Right lobe of liver (tissue), 6 donors: ENCODE results near the gene SIM1. TPM values are rescaled to one million over a fixed set of nuclear protein-coding genes. Genes with fewer than 3 reads are reported as not detected.

ENCODE experiments used
- ATAC-seq, 4 donors: fragments of 200-7000 bp; cut with Tn5 transposase; one replicate each; pipeline ENCODE4 v1.9.1; 2020; ENCODE audit warnings: mild to moderate bottlenecking in 4 of 4, moderate library complexity in 4 of 4
- DNase-seq, 3 donors: peaks; one replicate each; pipeline ENCODE4 v3.0.0-alpha.2; 2020
- H3K27ac ChIP-seq, 3 donors: fragments of 200-600 bp; one replicate each; pipeline ENCODE4 v1.8.0; 2022
- H3K27me3 ChIP-seq, 2 donors: fragments of 200-600 bp; one replicate each; pipeline ENCODE4 v1.8.0; 2022
- H3K36me3 ChIP-seq, 4 donors: fragments of 200-600 bp; sonication (generic) in 1 of 4; one replicate each; pipeline versions ENCODE4 v1.5.1 to v1.8.0; 2017 to 2022; ENCODE audit warnings: control low read depth in 1 of 4
- H3K4me1 ChIP-seq, 4 donors: fragments of 200-600 bp; sonication (generic) in 1 of 4; one replicate each; pipeline versions ENCODE4 v1.5.1 to v1.8.0; 2017 to 2022; ENCODE audit warnings: control low read depth in 1 of 4
- H3K4me3 ChIP-seq, 3 donors: fragments of 200-600 bp; one replicate each; pipeline ENCODE4 v1.8.0; 2022
- H3K9me3 ChIP-seq, 4 donors: fragments of 200-600 bp; sonication (generic) in 1 of 4; one replicate each; pipeline versions ENCODE4 v1.5.1 to v1.8.0; 2017 to 2022; ENCODE audit warnings: control low read depth in 1 of 4
- CTCF ChIP-seq, 4 donors: fragments of 200-600 bp in 3 of 4; fragments of 450-650 bp in 1 of 4; IDR thresholded peaks; one replicate each; pipeline versions ENCODE4 v1.5.1 to v1.8.0; 2016 to 2022; ENCODE audit warnings: antibody characterized with exemption in 4 of 4, mild to moderate bottlenecking in 2 of 4
- POLR2A ChIP-seq: fragments of 450-650 bp; IDR thresholded peaks from one replicate; pipeline ENCODE4 v1.6.1; 2017; ENCODE audit warnings: antibody characterized with exemption, mild to moderate bottlenecking
- WGBS: methylation state at CpG from one replicate; pipeline ENCODE4 v1.1.6; 2018; ENCODE audit warnings: low coverage, low lambda C conversion rate; ENCODE audit not compliant: insufficient coverage; ENCODE audit errors: missing lambda C conversion rate; 5-methylcytosine and 5-hydroxymethylcytosine counted together
- intact Hi-C, 2 donors: fragments of 100-400 bp; cut with DNase I; formaldehyde crosslinking; loops; one replicate each; pipeline versions ENCODE4 v1.11.2 to v1.14.1; 2022
- total RNA-seq, 6 experiments: library from RNA; depleted of rRNA in 2 of 6; stranded (reverse); fragments of >200 nt in 2 of 6; fragmentation: NEBNext Ultra II Directional in 3 of 6; extraction: Animal tissue kit (Norgen Biotek cat#: 25700) in 3 of 6; gene quantifications; one replicate each; pipeline versions ENCODE4 v1.1.0 to v1.2.4, GENCODE V29; 2016 to 2023
- donor health status: DM: no; HTN: yes; CAD: no.
- donor health status: DM: no; HTN: no; CAD: no.
- donor health status: DM: no; HTN: no; CAD: no.
- donor health status: DM: no; HTN: yes; CAD: no.
- donor health status: DM: no; HTN: yes; CAD: no.

Gene SIM1
- total RNA-seq, 6 experiments from 2014 or later, result 0.04 to 0.07 TPM; not detected in 4

GRCh38 chr6:100504786-100505737, 40.3 kb upstream of the SIM1 start:
- TF ChIP-seq POLR2A (no peak), CTCF (IDR thresholded peaks at IDR 0.05) (peak in 1 of 4 donors; percentile 9)
- DNase-seq (no peak), ATAC-seq (peak in 3 of 4 donors; percentile 52 to 57 (median 56))
- no peaks in the 10 kb centered on the region for H3K27me3 ChIP-seq
- peaks cover 0 to 20% (median 5%) of the 10 kb centered on the region in 4 donors for H3K4me1 ChIP-seq
- no peak overlapping the region for H3K4me3 ChIP-seq
- no peak overlapping the region for H3K27ac ChIP-seq
- 53% methylated on average over 5 of the region's 6 CpGs for WGBS
- intact Hi-C loops, result no loop called here
- H3K9me3 ChIP-seq, result no peaks in the 10 kb centered on the region
- H3K36me3 ChIP-seq, result peaks cover 0 to 8% (median 3%) of the 10 kb centered on the region in 4 donors

- no peaks in the 10 kb centered on the region for H3K36me3 ChIP-seq
- no peaks in the 10 kb centered on the region for H3K9me3 ChIP-seq
- peak; percentile 79 to 91 (median 87) for ATAC-seq
These were observed 38.5 kb upstream of the SIM1 start for GRCh38 chr6:100503043-100503705.

GRCh38 chr6:100493206-100493888, 28.6 kb upstream of the SIM1 start:
- no peaks in the 10 kb centered on the region for H3K27me3 ChIP-seq
- H3K4me1 ChIP-seq, result peaks cover 0 to 2% (median 0%) of the 10 kb centered on the region in 4 donors
- no peaks in the 10 kb centered on the region for H3K36me3 ChIP-seq
- ATAC-seq (no peak), DNase-seq (no peak)
- 83% methylated on average over 4 of the region's 6 CpGs for whole genome bisulfite sequencing
- intact Hi-C loops, result no loop called here
- TF ChIP-seq POLR2A (no peak), CTCF (IDR thresholded peaks at IDR 0.05) (no peak)
- no peak overlapping the region for H3K4me3 ChIP-seq
- H3K27ac ChIP-seq, result no peak overlapping the region
- no peaks in the 10 kb centered on the region for H3K9me3 ChIP-seq

More at GRCh38 chr6:100503043-100503705, 38.5 kb upstream of the SIM1 start:
- H3K27ac ChIP-seq, result peak overlapping the region; percentile 7 to 65 (median 54)
- H3K27me3 ChIP-seq, result no peaks in the 10 kb centered on the region
- TF ChIP-seq POLR2A, result no peak
- no peak for TF ChIP-seq CTCF (IDR thresholded peaks at IDR 0.05)
- intact Hi-C loops, result no loop called here
- H3K4me1 ChIP-seq, result peaks cover 0 to 20% (median 5%) of the 10 kb centered on the region in 4 donors
- no peak overlapping the region for H3K4me3 ChIP-seq
- no peak for DNase-seq

- Histone ChIP-seq H3K27me3 (no peaks in the 10 kb centered on the region), H3K27ac (no peak overlapping the region), H3K4me3 (no peak overlapping the region), H3K4me1 (peaks cover 0 to 13% (median 5%) of the 10 kb centered on the region in 4 donors), H3K36me3 (no peaks in the 10 kb centered on the region), H3K9me3 (no peaks in the 10 kb centered on the region)
- TF ChIP-seq CTCF (IDR thresholded peaks at IDR 0.05) (no peak), POLR2A (no peak)
- intact Hi-C loops, result no loop called here
- no peak for DNase-seq
- WGBS, result 54% methylated on average over 13 of the region's 13 CpGs
- no peak for ATAC-seq
These were observed 27.4 kb upstream of the SIM1 start for GRCh38 chr6:100491952-100492670.
